ENCODE results near the gene AUTS2. TPM values are rescaled to one million over a fixed set of nuclear protein-coding genes. Genes with fewer than 3 reads are reported as not detected.

AUTS2 gene
- total RNA-seq, 1 experiment from 2014 or later: 256 TPM

GRCh38 chr7:69808391-69808790, 210.1 kb downstream of the AUTS2 start:
- WGBS (ENCODE audit: extremely low coverage, insufficient read length, low lambda C conversion rate): no CpG with 5 or more reads among the region's 1 CpG

More at GRCh38 chr7:69808391-69808790, 210.1 kb downstream of the AUTS2 start:
- no peak for TF ChIP-seq CTCF (conservative IDR thresholded peaks at IDR 0.05)
- H2BK20ac ChIP-seq (ENCODE audit: low read depth, low read length, poor library complexity, severe bottlenecking): no peak overlapping the region
- no peak for DNase-seq
- no peak overlapping the region for H3K9ac ChIP-seq (ENCODE audit: extremely low read depth, insufficient read length, low read length)
- H3K4me1 Mint-ChIP-seq: peaks cover 6 to 14% of the 10 kb centered on the region in 2 experiments; a peak in 3 of 4 replicates
- no peaks in the 10 kb centered on the region for H3K27me3 ChIP-seq (ENCODE audit: insufficient read depth, low read length)
- H3K56ac ChIP-seq (ENCODE audit: insufficient read length, low read depth, low read length): no peak overlapping the region
- no peak overlapping the region for H3K4me3 Mint-ChIP-seq
- no peak overlapping the region for H3T11ph ChIP-seq (ENCODE audit: low read length)
- no peaks in the 10 kb centered on the region for H3K9me3 Mint-ChIP-seq
- H3K4me2 ChIP-seq (ENCODE audit: insufficient read depth, insufficient read length, low read length): no peak overlapping the region
- H4K20me1 ChIP-seq (ENCODE audit: control insufficient read depth, insufficient read depth, insufficient read length): no peaks in the 10 kb centered on the region
- no peak overlapping the region for H4K5ac ChIP-seq (ENCODE audit: insufficient read length, low read depth, low read length)
- no peaks in the 10 kb centered on the region for H3K27me3 Mint-ChIP-seq (ENCODE audit: low read depth)
- no peaks in the 10 kb centered on the region for H3K9me3 ChIP-seq (ENCODE audit: control insufficient read depth, low read depth, low read length)
- no peak overlapping the region for H4K91ac ChIP-seq (ENCODE audit: insufficient read length, low read depth, low read length)
- no peak overlapping the region for H2BK15ac ChIP-seq (ENCODE audit: low read depth, low read length)
- no peaks in the 10 kb centered on the region for H3K79me2 ChIP-seq (ENCODE audit: insufficient read depth, low read length)
- no peak overlapping the region for H3K23ac ChIP-seq (ENCODE audit: insufficient read length, low read depth, low read length)
- H3K23me2 ChIP-seq (ENCODE audit: insufficient read length, low read depth, low read length, poor library complexity, severe bottlenecking): no peaks in the 10 kb centered on the region
- H2BK12ac ChIP-seq (ENCODE audit: insufficient read length, low read depth, low read length): no peak overlapping the region
- H3K27ac Mint-ChIP-seq: no peak overlapping the region
- no peak overlapping the region for H3K14ac ChIP-seq (ENCODE audit: insufficient read depth, low read length)
- no peak overlapping the region for H2AFZ ChIP-seq (ENCODE audit: low read length)
- H2AK5ac ChIP-seq (ENCODE audit: insufficient read length, low read length): no peak overlapping the region
- H2BK5ac ChIP-seq (ENCODE audit: insufficient read length, low read length): no peak overlapping the region
- H2BK120ac ChIP-seq (ENCODE audit: low read depth, low read length, poor library complexity, severe bottlenecking): no peak overlapping the region
- H3K36me3 Mint-ChIP-seq (ENCODE audit: insufficient read depth in 1 of 3, low read depth in 3 of 3): no peaks in the 10 kb centered on the region
- H3K79me1 ChIP-seq (ENCODE audit: insufficient read depth, low read depth, low read length, poor library complexity, severe bottlenecking): no peaks in the 10 kb centered on the region
- H3K4me1 ChIP-seq (ENCODE audit: insufficient read depth, low read length): no peaks in the 10 kb centered on the region
- H3K4ac ChIP-seq (ENCODE audit: low read depth, low read length): no peak overlapping the region
- H3K18ac ChIP-seq (ENCODE audit: insufficient read length, low read depth, low read length): no peak overlapping the region
- H4K8ac ChIP-seq (replicated peaks; ENCODE audit: insufficient read length, low read depth, low read length): no peak overlapping the region
- H3K27ac ChIP-seq (ENCODE audit: insufficient read length, low read depth, low read length): no peak overlapping the region

All from H9 (cell line).